CD4-positive, alpha-beta memory T cell (primary cell): ENCODE results near the gene MUL1. TPM values are rescaled to one million over a fixed set of nuclear protein-coding genes. Genes with fewer than 3 reads are reported as not detected.

Experiments
- CTCF ChIA-PET: fragments of 350-600 bp; sonication (Branson Sonifier 250); formaldehyde crosslinking; loops from one replicate; lab custom pipeline; 2021; ENCODE audit warnings: inconsistent platforms; ENCODE audit not compliant: partially characterized antibody; lab: Charles Lee
- POLR2A ChIA-PET: fragments of 350-600 bp; sonication (Branson Sonifier 250); formaldehyde crosslinking; loops from one replicate; lab custom pipeline; 2021; ENCODE audit not compliant: partially characterized antibody; lab: Charles Lee
- DNase-seq, 5 donors: peaks; one replicate each; pipeline versions ENCODE4 v3.0.0 to v3.0.0-alpha.2; 2020 to 2022; ENCODE audit warnings: mixed read lengths in 1 of 5
- H3K27ac ChIP-seq: one replicate; pipeline ENCODE4 v1.7.0; 2013; ENCODE audit warnings: low read depth, low read length
- H3K27me3 ChIP-seq: 2 replicates; pipeline ENCODE4 v1.7.0; 2013; ENCODE audit warnings: mild to moderate bottlenecking, low read length, moderate library complexity; ENCODE audit not compliant: insufficient read depth
- H3K36me3 ChIP-seq: 2 replicates; pipeline ENCODE4 v1.7.0; 2013; ENCODE audit warnings: mild to moderate bottlenecking, low read length, moderate library complexity; ENCODE audit not compliant: insufficient read depth
- H3K4me1 ChIP-seq: 2 replicates; pipeline ENCODE4 v1.7.0; 2013; ENCODE audit warnings: mild to moderate bottlenecking, low read length, moderate library complexity; ENCODE audit not compliant: insufficient read depth
- H3K4me3 ChIP-seq, 2 donors: one replicate each; pipeline ENCODE4 v1.7.0; 2013; ENCODE audit warnings: low read length in 2 of 2, mild to moderate bottlenecking in 1 of 2
- H3K9me3 ChIP-seq, 2 donors: one replicate each; pipeline ENCODE4 v1.7.0; 2013; ENCODE audit warnings: low read length in 2 of 2, control low read depth in 1 of 2; ENCODE audit not compliant: control insufficient read depth in 1 of 2
- H3K27ac Mint-ChIP-seq, 7 donors: one replicate each; pipeline ENCODE4 v1.8.0; 2020 to 2021; ENCODE audit warnings: mixed read lengths in 7 of 7, mild to moderate bottlenecking in 6 of 7, inconsistent platforms in 3 of 7, moderate library complexity in 3 of 7
- H3K27me3 Mint-ChIP-seq, 2 donors: one replicate each; pipeline ENCODE4 v1.8.0; 2020 to 2021; ENCODE audit warnings: mixed read lengths in 2 of 2
- H3K36me3 Mint-ChIP-seq, 2 donors: one replicate each; pipeline ENCODE4 v1.8.0; 2020 to 2021; ENCODE audit warnings: mixed read lengths in 2 of 2, inconsistent platforms in 1 of 2, mild to moderate bottlenecking in 1 of 2
- H3K4me1 Mint-ChIP-seq, 4 donors: one replicate each; pipeline ENCODE4 v1.8.0; 2020 to 2021; ENCODE audit warnings: mixed read lengths in 4 of 4, mild to moderate bottlenecking in 1 of 4
- H3K4me3 Mint-ChIP-seq, 8 donors: one replicate each; pipeline ENCODE4 v1.8.0; 2020 to 2021; ENCODE audit warnings: mixed read lengths in 8 of 8, mild to moderate bottlenecking in 7 of 8, moderate library complexity in 6 of 8, inconsistent platforms in 3 of 8
- H3K9me3 Mint-ChIP-seq, 8 donors: one replicate each; pipeline ENCODE4 v1.8.0; 2020 to 2021; ENCODE audit warnings: mixed read lengths in 8 of 8, mild to moderate bottlenecking in 5 of 8, inconsistent platforms in 3 of 8, moderate library complexity in 1 of 8
- intact Hi-C: fragments of 100-400 bp; cut with micrococcal nuclease; formaldehyde crosslinking; loops from one replicate; pipeline ENCODE4 v1.15.1; 2023
- polyA plus RNA-seq, 2 donors: library from polyadenylated mRNA; unstranded; fragments of 300-500 nt; fragmentation: Illumina TruSeq; gene quantifications; one replicate each; pipeline ENCODE4 v1.2.3, GENCODE V29; 2021
- total RNA-seq, 2 experiments: library from RNA; stranded (reverse); gene quantifications; one replicate each; pipeline ENCODE4 v1.2.3, GENCODE V29; 2021

MUL1 gene
- total and polyA plus RNA-seq, 4 experiments from 2014 or later = 21.4 to 44.4 (median 26.3) TPM

GRCh38 chr1:20546637-20547036 lies 38.7 kb upstream of the MUL1 start:
- peaks cover 0 to 2% (median 0%) of the 10 kb centered on the region in 8 donors for H3K9me3 Mint-ChIP-seq

DNA sequence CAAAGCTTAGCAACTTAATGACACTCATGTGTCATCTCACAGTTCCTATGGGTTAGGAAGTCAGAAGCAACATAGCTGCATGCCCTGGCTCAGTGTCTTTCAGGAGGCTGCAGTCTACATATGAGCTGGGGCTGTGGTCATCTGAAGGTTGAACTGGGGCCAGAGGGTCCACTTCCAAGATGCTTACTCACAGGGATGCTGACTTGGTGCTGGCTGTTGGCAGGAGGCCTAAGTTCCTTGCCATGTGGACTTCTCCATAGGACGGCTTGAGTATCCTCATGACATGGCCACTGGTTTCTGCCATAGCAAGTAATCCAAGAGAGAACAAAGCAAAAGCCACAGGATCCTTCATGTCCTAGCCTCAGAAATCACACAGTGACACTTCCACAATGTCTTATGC lies 32.3 kb upstream of the MUL1 start:
- H3K27ac Mint-ChIP-seq = no peak overlapping the region

More at GRCh38 chr1:20546637-20547036, 38.7 kb upstream of the MUL1 start:
- Mint-ChIP-seq H3K4me1 (no peaks in the 10 kb centered on the region), H3K36me3 (peaks cover 0 to 3% of the 10 kb centered on the region in 2 donors), H3K27ac (no peak overlapping the region), H3K4me3 (no peak overlapping the region), H3K27me3 (peaks cover 31 to 33% of the 10 kb centered on the region in 2 donors)
- POLR2A ChIA-PET = no interaction called here
- CTCF ChIA-PET = no interaction called here
- DNase-seq = no peak
- H3K4me1 ChIP-seq = no peaks in the 10 kb centered on the region
- peaks cover 5% of the 10 kb centered on the region for H3K27me3 ChIP-seq
- H3K27ac ChIP-seq = no peak overlapping the region
- H3K4me3 ChIP-seq = no peak overlapping the region
- H3K36me3 ChIP-seq = no peaks in the 10 kb centered on the region
- H3K9me3 ChIP-seq = no peaks in the 10 kb centered on the region
- intact Hi-C loops = no loop called here

DNA sequence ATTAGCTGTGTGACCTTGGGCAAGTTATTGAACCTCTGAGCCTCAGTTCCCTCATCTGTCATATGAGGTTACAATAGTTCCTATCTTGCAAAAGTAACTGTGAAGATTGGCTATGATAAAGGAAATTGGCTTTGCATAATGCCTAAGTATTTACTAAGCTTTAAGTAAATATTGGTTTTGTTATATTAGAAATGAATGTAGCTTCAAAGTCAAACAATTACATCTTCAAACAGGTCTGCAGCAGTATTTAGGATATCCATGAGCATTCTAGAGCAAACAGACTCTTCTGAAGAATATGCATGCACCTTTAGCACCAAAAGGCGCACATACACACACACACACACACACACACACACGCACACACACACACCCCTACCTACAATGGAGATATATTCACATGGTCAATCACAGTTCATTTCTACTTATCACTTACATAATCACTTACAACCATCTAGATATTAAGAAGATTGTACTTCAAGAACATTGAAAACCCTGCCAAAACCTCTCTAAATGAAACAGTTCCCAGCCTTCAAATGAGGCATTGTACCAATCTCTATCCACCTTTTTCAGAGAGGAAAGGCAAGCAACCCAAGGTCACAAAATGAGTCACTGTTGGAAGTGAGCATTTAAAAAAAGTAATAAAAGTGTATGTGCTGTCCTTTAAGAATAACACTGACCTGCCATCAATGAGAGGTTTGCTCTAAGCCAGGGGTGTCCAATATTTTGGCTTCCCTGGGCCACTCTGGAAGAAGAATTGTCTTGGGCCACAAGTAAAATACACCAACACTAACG lies 31.0 kb upstream of the MUL1 start:
- H3K27ac Mint-ChIP-seq = no peak overlapping the region
- no peaks in the 10 kb centered on the region for H3K36me3 ChIP-seq
- ChIA-PET POLR2A (no interaction called here), CTCF (interaction anchor here (1.4 to 2.3 kb wide), 2 partner anchors 13 to 15 kb away, joined by 3 to 6 read pairs; no protein-coding TSS in a partner anchor)
- DNase-seq = no peak
- intact Hi-C loops = no loop called here
- no peaks in the 10 kb centered on the region for H3K4me1 Mint-ChIP-seq
- no peaks in the 10 kb centered on the region for H3K36me3 Mint-ChIP-seq
- no peak overlapping the region for H3K27ac ChIP-seq
- no peaks in the 10 kb centered on the region for H3K27me3 ChIP-seq
- peaks cover 30 to 40% of the 10 kb centered on the region in 2 donors for H3K27me3 Mint-ChIP-seq
- no peak overlapping the region for H3K4me3 Mint-ChIP-seq
- H3K9me3 ChIP-seq = no peaks in the 10 kb centered on the region
- H3K4me3 ChIP-seq = no peak overlapping the region
- no peaks in the 10 kb centered on the region for H3K4me1 ChIP-seq
- no peaks in the 10 kb centered on the region for H3K9me3 Mint-ChIP-seq

More for the DNA sequence above, 32.3 kb upstream of the MUL1 start:
- Mint-ChIP-seq H3K27me3 (peaks cover 26 to 31% of the 10 kb centered on the region in 2 donors), H3K9me3 (no peaks in the 10 kb centered on the region), H3K4me1 (no peaks in the 10 kb centered on the region), H3K4me3 (no peak overlapping the region), H3K36me3 (no peaks in the 10 kb centered on the region)
- intact Hi-C loops = no loop called here
- DNase-seq = no peak
- CTCF ChIA-PET = interaction anchor here (1.4 kb wide), 1 partner anchor 17 kb away, joined by 3 read pairs; no protein-coding TSS in a partner anchor
- POLR2A ChIA-PET = no interaction called here
- no peaks in the 10 kb centered on the region for H3K27me3 ChIP-seq
- H3K9me3 ChIP-seq = no peaks in the 10 kb centered on the region
- H3K27ac ChIP-seq = no peak overlapping the region
- no peaks in the 10 kb centered on the region for H3K36me3 ChIP-seq
- no peaks in the 10 kb centered on the region for H3K4me1 ChIP-seq
- no peak overlapping the region for H3K4me3 ChIP-seq

GRCh38 chr1:20538227-20538626 lies 30.3 kb upstream of the MUL1 start:
- H3K36me3 ChIP-seq = no peaks in the 10 kb centered on the region
- H3K4me3 ChIP-seq = no peak overlapping the region
- H3K9me3 Mint-ChIP-seq = no peaks in the 10 kb centered on the region
- no peak for DNase-seq
- H3K9me3 ChIP-seq = no peaks in the 10 kb centered on the region
- H3K27me3 Mint-ChIP-seq = peaks cover 37 to 45% of the 10 kb centered on the region in 2 donors
- intact Hi-C loops = no loop called here
- H3K27ac ChIP-seq = no peak overlapping the region
- H3K4me3 Mint-ChIP-seq = no peak overlapping the region
- no peak overlapping the region for H3K27ac Mint-ChIP-seq
- no peaks in the 10 kb centered on the region for H3K4me1 Mint-ChIP-seq
- H3K4me1 ChIP-seq = no peaks in the 10 kb centered on the region
- POLR2A ChIA-PET = no interaction called here
- no peaks in the 10 kb centered on the region for H3K27me3 ChIP-seq
- H3K36me3 Mint-ChIP-seq = no peaks in the 10 kb centered on the region
- CTCF ChIA-PET = interaction anchor here (2.3 kb wide), 1 partner anchor 13 kb away, joined by 6 read pairs; no protein-coding TSS in a partner anchor

GRCh38 chr1:20534659-20535417 lies 26.9 kb upstream of the MUL1 start:
- Mint-ChIP-seq H3K27ac (no peak overlapping the region), H3K27me3 (peaks cover 35 to 51% of the 10 kb centered on the region in 2 donors), H3K4me3 (no peak overlapping the region), H3K36me3 (no peaks in the 10 kb centered on the region), H3K4me1 (no peaks in the 10 kb centered on the region), H3K9me3 (no peaks in the 10 kb centered on the region)
- no peak for DNase-seq
- intact Hi-C loops = no loop called here
- Histone ChIP-seq H3K9me3 (no peaks in the 10 kb centered on the region), H3K27ac (no peak overlapping the region), H3K4me3 (no peak overlapping the region), H3K4me1 (no peaks in the 10 kb centered on the region), H3K27me3 (peaks cover 4% of the 10 kb centered on the region), H3K36me3 (no peaks in the 10 kb centered on the region)
- ChIA-PET CTCF (interaction anchor here (0.8 to 0.9 kb wide), 2 partner anchors 10 to 12 kb away, joined by 4 to 5 read pairs; no protein-coding TSS in a partner anchor), POLR2A (no interaction called here)

- no peak overlapping the region for H3K4me3 Mint-ChIP-seq
- peaks cover 13% of the 10 kb centered on the region for H3K27me3 ChIP-seq
- no peaks in the 10 kb centered on the region for H3K36me3 ChIP-seq
- no peaks in the 10 kb centered on the region for H3K9me3 ChIP-seq
- intact Hi-C loops = no loop called here
- ChIA-PET POLR2A (no interaction called here), CTCF (interaction anchor here (0.8 kb wide), 1 partner anchor 11 kb away, joined by 5 read pairs; no protein-coding TSS in a partner anchor)
- no peaks in the 10 kb centered on the region for H3K4me1 Mint-ChIP-seq
- no peaks in the 10 kb centered on the region for H3K36me3 Mint-ChIP-seq
- no peak overlapping the region for H3K27ac Mint-ChIP-seq
- no peak overlapping the region for H3K27ac ChIP-seq
- no peak for DNase-seq
- peaks cover 34 to 58% of the 10 kb centered on the region in 2 donors for H3K27me3 Mint-ChIP-seq
- H3K9me3 Mint-ChIP-seq = no peaks in the 10 kb centered on the region
- no peak overlapping the region for H3K4me3 ChIP-seq
- H3K4me1 ChIP-seq = no peaks in the 10 kb centered on the region
These were observed 25.7 kb upstream of the MUL1 start for GRCh38 chr1:20533635-20534034.

GRCh38 chr1:20530901-20531300 lies 22.9 kb upstream of the MUL1 start:
- Histone ChIP-seq H3K4me1 (no peaks in the 10 kb centered on the region), H3K27me3 (peaks cover 13% of the 10 kb centered on the region), H3K27ac (no peak overlapping the region), H3K4me3 (no peak overlapping the region), H3K36me3 (no peaks in the 10 kb centered on the region), H3K9me3 (no peaks in the 10 kb centered on the region)
- Mint-ChIP-seq H3K9me3 (no peaks in the 10 kb centered on the region), H3K4me3 (no peak overlapping the region), H3K27ac (no peak overlapping the region), H3K27me3 (peaks cover 39 to 68% of the 10 kb centered on the region in 2 donors), H3K36me3 (no peaks in the 10 kb centered on the region), H3K4me1 (no peaks in the 10 kb centered on the region)
- ChIA-PET POLR2A (no interaction called here), CTCF (no interaction called here)
- intact Hi-C loops = no loop called here
- DNase-seq = no peak
